Smooth muscle cell of the brain vasculature (primary cell): ENCODE measurements around the gene BRI3BP.
"Not testable (repeated sequence)": the region's sequence is repeated elsewhere in the genome, so short reads cannot be mapped to it uniquely, and the experiment has no call there.

Experiments
- DNase-seq: peaks from one replicate; pipeline ENCODE4 v3.0.0-alpha.2; 2012; ENCODE audit warnings: low read depth, low spot score

The BRI3BP gene

GRCh38 chr12:125065919-125066570 lies 72.6 kb downstream of the BRI3BP start:
- DNase-seq = no peak

GRCh38 chr12:125068391-125068790 lies 74.9 kb downstream of the BRI3BP start:
- DNase-seq = no peak

GRCh38 chr12:125069616-125070015 lies 76.2 kb downstream of the BRI3BP start:
- DNase-seq = no peak

DNA sequence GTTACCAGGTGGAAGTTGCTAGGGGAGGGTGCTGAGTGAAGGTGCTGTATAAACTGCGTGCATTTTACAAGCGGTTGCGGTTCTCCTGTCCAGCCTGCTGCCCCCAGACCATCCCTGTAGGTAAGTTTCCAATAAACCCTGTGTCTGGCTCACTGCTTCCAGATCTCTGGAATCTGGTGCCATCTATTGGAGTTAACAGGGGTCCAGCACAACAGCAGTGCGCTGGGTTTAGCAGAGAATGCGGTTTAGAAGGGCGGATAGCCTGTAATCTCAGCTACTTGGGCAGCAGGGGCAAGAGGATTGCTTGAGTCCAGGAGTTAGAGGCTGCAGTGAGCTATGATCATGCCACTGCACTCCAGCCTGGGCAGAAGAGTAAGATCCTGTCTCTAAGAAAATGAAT lies 76.7 kb downstream of the BRI3BP start:
- no peak for DNase-seq

DNA sequence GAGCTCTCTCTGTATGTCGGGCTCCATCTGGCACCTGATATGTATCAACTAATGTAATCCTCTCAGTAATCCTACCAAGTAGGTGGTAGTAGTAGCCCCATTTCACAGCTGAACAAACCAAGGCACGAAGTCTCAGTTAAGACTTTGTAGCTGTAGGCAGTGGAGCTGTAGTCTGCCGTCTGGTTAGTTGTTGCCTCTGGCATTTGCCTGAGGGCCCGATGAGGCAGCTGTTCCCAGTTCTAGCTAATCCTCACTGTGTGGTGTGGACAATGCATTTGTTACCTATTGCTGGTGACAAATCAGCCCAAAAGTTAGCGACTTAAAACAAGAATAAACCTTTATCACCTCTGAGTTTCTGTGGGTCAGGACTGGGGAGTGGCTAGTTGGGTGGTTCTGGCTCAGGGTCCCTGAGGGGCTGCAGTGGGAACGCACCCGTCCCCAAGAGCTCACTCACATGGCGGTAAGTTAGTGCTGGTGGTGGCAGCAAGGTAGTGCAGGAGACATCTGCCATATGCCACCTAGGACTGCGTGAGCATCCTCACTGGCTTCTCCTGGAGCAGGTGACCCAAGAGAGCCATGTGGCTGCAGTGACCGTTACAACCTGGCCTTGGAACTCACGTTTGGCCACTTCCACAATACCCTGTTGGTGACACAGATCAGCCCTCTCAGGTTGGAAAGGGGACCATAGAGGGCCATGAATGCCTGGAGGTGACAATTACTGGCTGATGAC lies 77.4 kb downstream of the BRI3BP start:
- DNase-seq = no peak

- DNase-seq = no peak
Measured at GRCh38 chr12:125071456-125071855, 78.0 kb downstream of the BRI3BP start.

DNA sequence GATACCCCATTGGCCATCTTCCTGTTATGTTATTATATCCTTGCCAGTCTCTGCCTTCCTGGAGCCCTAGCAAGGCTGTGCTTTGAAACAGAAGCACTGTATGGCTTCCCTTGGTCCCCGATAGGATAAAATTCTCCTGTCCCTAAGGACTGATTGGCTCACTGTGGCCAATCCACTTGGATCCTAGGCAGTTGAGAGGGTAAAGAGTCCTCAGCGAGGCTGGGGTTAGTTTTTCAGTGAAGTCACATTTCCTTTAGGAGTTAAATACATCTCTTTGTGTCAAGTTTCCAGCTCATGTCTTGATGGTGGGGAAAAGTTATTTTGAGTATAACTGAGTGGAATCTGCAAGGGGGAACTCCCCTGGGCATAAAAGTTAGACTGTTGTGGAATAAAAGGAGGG lies 79.1 kb downstream of the BRI3BP start:
- no peak for DNase-seq

- DNase-seq = not testable (repeated sequence)
Measured at GRCh38 chr12:125074294-125074693, 80.8 kb downstream of the BRI3BP start.

DNA sequence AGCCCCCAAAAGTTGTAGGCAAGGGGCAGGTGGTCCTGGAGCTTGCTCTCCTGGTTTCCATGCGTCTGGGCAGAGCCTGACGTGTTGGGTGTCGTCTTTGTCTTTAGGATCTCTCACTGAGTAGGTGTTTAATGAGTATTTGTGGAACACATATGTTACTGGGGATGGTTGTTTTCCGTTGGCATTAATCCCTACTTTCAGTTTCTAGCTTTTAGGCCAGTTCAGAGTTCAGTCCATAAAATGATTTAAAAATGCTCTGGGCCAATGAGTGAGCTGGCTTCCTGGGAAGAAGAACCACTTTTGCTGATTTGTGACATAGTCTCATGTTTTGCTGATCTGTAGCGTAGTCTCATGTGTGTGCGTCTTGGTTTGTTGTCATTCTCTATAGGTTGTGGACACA lies 82.7 kb downstream of the BRI3BP start:
- DNase-seq = no peak

- DNase-seq = no peak
Measured at GRCh38 chr12:125079084-125079483, 85.6 kb downstream of the BRI3BP start.

DNA sequence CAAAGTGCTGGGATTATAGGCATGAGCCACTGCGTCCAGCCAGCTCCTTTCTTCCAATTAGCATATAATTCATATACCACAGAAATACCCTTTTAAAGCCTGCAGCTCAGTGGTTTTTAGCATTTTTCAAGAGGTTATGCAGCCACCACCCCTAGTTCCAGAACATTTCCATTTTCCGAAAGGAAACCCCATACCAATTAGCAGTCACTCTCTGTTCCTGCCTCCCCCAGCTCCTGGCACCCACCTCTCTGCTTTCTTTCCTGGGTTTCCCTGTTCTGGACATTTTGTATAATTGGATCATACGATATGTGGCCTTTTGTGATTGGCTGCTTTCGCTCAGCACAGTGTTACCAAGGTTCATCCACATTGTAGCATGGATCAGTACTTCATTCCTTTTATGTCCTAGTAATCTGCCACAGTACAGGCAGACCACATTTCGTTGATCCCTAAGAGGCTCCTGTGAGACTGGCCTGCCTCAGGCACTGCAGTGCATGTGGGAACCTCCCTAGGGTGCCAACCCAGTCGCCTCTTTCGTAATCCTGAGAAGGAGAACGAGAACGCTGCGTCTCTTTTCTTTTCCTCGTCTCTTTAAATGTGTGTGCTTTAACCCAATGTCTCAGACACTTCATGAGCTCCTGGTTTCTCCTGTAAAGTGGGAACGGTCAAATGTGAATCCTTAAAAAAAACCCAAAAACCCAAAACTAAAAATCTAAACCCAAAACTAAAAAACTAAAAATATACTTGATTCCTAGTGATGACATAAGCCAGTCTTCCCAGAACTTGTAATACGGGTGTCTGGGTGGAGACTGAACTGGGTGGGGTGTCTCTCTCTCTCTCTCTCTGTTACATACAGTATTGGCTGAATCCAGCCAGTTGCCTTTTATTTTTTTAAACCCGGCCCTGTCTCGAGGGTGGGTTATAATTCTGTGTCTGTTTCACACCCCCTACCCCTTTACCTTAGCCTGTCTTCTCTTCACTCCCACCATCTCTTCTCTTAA lies 86.5 kb downstream of the BRI3BP start:
- no peak for DNase-seq
